ENCODE results near the gene PLXNA2. TPM values are rescaled to one million over a fixed set of nuclear protein-coding genes. Genes with fewer than 3 reads are reported as not detected.

PLXNA2 gene
- total and polyA plus RNA-seq, 9 donors: 17.8 to 43.3 (median 35.1) TPM

DNA sequence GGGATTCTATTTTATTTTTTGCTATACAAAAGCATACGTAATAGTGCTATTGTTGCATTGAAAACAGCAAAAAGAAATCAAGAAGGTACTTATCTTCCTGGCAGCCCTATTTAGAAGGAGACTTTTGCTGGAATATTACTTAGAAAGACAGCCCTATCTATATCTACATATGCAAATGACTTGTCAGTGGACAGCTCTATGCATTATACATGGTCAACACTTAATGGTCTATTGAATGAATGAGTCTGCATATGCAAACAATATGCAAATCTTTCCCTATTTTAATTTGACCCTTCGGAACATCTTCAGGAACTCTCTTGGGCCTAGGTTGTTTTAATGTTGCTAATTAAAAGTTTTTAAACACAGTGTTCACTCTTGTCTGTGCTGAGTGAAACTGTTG is 110.8 kb downstream of the PLXNA2 start:
- no peak overlapping the region for H3K27ac ChIP-seq (ENCODE audit: low read length)
- H3K27me3 ChIP-seq (ENCODE audit: control insufficient read depth, insufficient read depth, low read length): no peaks in the 10 kb centered on the region
- no peak for DNase-seq
- H3K4me1 ChIP-seq (ENCODE audit: control insufficient read depth, insufficient read depth, low read length): peaks cover 69% of the 10 kb centered on the region
- no peaks in the 10 kb centered on the region for H3K9me3 ChIP-seq (replicated peaks; ENCODE audit: control insufficient read depth, low read depth, low read length)
- H3K4me3 ChIP-seq (ENCODE audit: low read length): no peak overlapping the region
- H3K36me3 ChIP-seq (ENCODE audit: control insufficient read depth, insufficient read depth, low read length): peaks cover 6% of the 10 kb centered on the region
- WGBS (ENCODE audit: insufficient coverage): no CpG with 5 or more reads among the region's 2 CpGs

DNA sequence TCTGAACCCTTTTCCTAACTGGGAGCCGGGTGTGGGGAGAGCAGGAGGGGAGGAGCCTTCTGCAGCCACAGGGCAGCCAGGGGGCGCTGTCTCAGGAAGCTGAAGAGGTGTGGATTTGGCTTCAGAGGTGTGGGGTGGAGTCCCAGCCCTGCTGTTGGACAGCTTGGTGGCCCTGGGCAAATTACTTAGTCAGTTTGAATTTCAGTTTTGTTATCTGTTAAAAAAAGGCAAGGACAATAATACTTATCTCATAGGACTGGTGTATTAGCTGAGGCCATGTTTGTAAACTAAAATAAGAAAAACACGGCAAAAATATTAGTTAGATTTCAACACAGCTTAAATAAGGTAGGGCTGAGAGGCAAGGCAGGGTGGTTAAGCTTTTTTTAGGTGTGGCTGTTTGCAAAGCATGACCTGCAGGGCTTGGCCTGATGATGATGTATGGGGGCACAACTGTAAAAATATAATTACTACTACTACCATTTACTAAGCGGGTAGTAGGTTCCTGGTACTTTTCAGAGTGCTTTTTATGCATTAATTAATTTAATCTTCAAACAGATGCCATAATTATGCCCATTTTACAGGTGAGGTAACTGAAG is 111.8 kb downstream of the PLXNA2 start:
- Histone ChIP-seq H3K9me3 (replicated peaks; ENCODE audit: control insufficient read depth, low read depth, low read length) (no peaks in the 10 kb centered on the region), H3K4me1 (ENCODE audit: control insufficient read depth, insufficient read depth, low read length) (peaks cover 74% of the 10 kb centered on the region), H3K4me3 (ENCODE audit: low read length) (no peak overlapping the region), H3K27ac (ENCODE audit: low read length) (no peak overlapping the region), H3K27me3 (ENCODE audit: control insufficient read depth, insufficient read depth, low read length) (no peaks in the 10 kb centered on the region), H3K36me3 (ENCODE audit: control insufficient read depth, insufficient read depth, low read length) (peaks cover 6% of the 10 kb centered on the region)
- DNase-seq: peak; percentile 73
- 0% methylated on average over 1 of the region's 4 CpGs for WGBS (ENCODE audit: insufficient coverage)

DNA sequence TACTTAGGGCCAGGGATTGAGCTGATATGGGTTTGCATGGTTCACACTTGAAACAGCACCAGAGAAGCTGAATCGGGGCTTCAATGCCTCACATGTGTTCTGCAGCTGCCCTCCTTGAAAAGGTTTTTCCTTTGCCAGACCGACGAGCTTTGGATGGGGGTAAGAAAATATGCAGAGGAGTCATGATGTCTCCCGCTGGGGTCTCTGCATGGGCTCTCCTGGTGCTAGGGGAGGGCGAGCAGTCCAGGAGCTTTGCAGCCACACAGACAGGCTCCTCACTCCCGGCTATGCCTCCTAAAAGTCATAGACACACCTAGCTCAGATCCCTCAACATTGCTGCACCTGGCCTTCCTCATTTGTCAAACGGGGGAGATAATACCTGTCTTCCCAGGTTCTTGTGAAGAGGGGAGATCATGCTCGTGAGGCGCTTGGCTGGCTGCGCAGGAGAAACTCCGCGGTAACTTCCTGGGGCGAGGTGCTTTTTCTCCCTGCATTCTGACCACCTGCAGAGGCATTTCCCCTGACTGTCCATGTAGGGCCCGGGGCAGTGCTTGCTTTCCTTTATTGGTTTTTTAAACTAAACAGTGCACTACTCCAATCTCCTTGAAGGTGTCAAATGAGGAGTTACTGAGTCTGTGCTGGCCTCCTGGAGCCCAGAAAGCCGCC is 112.4 kb downstream of the PLXNA2 start:
- H3K36me3 ChIP-seq (ENCODE audit: control insufficient read depth, insufficient read depth, low read length): peaks cover 6% of the 10 kb centered on the region
- peak overlapping the region; percentile 7 for H3K27ac ChIP-seq (ENCODE audit: low read length)
- no peaks in the 10 kb centered on the region for H3K27me3 ChIP-seq (ENCODE audit: control insufficient read depth, insufficient read depth, low read length)
- peaks cover 70% of the 10 kb centered on the region for H3K4me1 ChIP-seq (ENCODE audit: control insufficient read depth, insufficient read depth, low read length)
- no peak overlapping the region for H3K4me3 ChIP-seq (ENCODE audit: low read length)
- no peak for DNase-seq
- WGBS (ENCODE audit: insufficient coverage): 12% methylated on average over 11 of the region's 15 CpGs
- H3K9me3 ChIP-seq (replicated peaks; ENCODE audit: control insufficient read depth, low read depth, low read length): no peaks in the 10 kb centered on the region

- Histone ChIP-seq H3K9me3 (replicated peaks; ENCODE audit: control insufficient read depth, low read depth, low read length) (no peaks in the 10 kb centered on the region), H3K36me3 (ENCODE audit: control insufficient read depth, insufficient read depth, low read length) (peaks cover 5% of the 10 kb centered on the region), H3K4me1 (ENCODE audit: control insufficient read depth, insufficient read depth, low read length) (peaks cover 49% of the 10 kb centered on the region), H3K27me3 (ENCODE audit: control insufficient read depth, insufficient read depth, low read length) (no peaks in the 10 kb centered on the region), H3K4me3 (ENCODE audit: low read length) (no peak overlapping the region), H3K27ac (ENCODE audit: low read length) (no peak overlapping the region)
- no peak for DNase-seq
- 85% methylated on average over 1 of the region's 1 CpG for WGBS (ENCODE audit: insufficient coverage)
These were observed 114.7 kb downstream of the PLXNA2 start for GRCh38 chr1:208129487-208129886.

DNA sequence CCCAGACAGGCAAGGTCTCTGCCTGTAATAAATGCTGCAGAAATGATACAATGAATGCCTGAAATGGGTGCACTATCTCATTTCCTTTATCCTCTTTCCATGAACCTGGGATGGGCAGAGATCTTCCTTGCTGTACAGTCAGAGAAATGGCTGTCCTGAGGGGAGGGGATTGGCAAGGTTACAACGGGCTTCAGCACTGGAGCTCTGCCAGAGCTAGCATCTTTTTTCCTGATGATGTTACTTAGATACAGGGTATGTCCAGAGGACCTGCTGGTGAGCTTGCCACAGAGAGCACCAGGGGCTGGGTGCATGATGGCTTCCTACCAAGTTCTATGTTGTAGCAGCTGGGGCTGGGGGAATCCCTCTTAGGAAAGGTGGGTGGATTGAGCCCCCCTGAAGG is 115.1 kb downstream of the PLXNA2 start:
- no peak overlapping the region for H3K4me3 ChIP-seq (ENCODE audit: low read length)
- H3K9me3 ChIP-seq (replicated peaks; ENCODE audit: control insufficient read depth, low read depth, low read length): no peaks in the 10 kb centered on the region
- H3K27ac ChIP-seq (ENCODE audit: low read length): no peak overlapping the region
- H3K36me3 ChIP-seq (ENCODE audit: control insufficient read depth, insufficient read depth, low read length): peaks cover 5% of the 10 kb centered on the region
- DNase-seq: no peak
- peaks cover 45% of the 10 kb centered on the region for H3K4me1 ChIP-seq (ENCODE audit: control insufficient read depth, insufficient read depth, low read length)
- WGBS (ENCODE audit: insufficient coverage): 0% methylated on average over 1 of the region's 1 CpG
- H3K27me3 ChIP-seq (ENCODE audit: control insufficient read depth, insufficient read depth, low read length): no peaks in the 10 kb centered on the region

DNA sequence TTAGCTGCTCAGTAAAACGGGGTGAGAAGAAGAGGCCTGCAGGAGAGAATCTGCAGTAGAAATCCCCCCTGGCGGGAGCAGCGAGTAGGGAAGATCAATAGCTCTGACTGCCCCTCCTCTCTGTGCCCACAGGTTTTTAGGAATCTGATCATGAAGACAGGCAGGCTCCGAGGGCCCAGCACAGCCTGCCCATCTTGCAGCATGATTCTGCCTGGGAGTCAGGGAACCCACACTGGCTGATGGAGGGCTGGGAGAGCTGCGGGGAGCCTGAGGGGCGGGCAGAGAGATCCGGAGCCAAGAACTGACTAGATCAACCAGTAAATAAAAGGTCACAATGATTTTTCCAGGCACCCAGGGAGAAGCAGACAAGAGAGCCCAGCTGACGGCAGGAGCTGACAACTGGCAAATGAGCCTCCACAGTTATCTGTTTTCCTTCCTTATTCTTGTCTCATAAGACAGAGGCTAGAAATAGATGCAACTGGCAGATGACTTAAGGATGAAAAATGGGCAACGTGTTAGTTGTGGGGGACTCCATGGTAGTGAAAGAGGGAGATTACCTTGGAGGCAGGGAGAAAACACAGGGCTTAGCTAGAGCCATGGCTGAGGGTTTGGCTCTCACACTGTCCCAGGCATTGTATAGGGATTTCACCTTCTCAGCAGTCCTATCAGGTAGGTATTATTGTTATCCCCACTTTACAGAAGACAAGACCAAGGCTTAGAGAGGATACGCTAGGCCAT is 116.2 kb downstream of the PLXNA2 start:
- no peak overlapping the region for H3K4me3 ChIP-seq (ENCODE audit: low read length)
- DNase-seq: peak; percentile 47
- WGBS (ENCODE audit: insufficient coverage): 31% methylated on average over 8 of the region's 10 CpGs
- H3K9me3 ChIP-seq (replicated peaks; ENCODE audit: control insufficient read depth, low read depth, low read length): no peaks in the 10 kb centered on the region
- H3K27ac ChIP-seq (ENCODE audit: low read length): peak overlapping the region; percentile 62
- H3K36me3 ChIP-seq (ENCODE audit: control insufficient read depth, insufficient read depth, low read length): peaks cover 5% of the 10 kb centered on the region
- no peaks in the 10 kb centered on the region for H3K27me3 ChIP-seq (ENCODE audit: control insufficient read depth, insufficient read depth, low read length)
- peaks cover 45% of the 10 kb centered on the region for H3K4me1 ChIP-seq (ENCODE audit: control insufficient read depth, insufficient read depth, low read length)

- peaks cover 8% of the 10 kb centered on the region for H3K36me3 ChIP-seq (ENCODE audit: control insufficient read depth, insufficient read depth, low read length)
- 75% methylated on average over 1 of the region's 2 CpGs for WGBS (ENCODE audit: insufficient coverage)
These were observed 116.9 kb downstream of the PLXNA2 start for GRCh38 chr1:208127284-208127683.

DNA sequence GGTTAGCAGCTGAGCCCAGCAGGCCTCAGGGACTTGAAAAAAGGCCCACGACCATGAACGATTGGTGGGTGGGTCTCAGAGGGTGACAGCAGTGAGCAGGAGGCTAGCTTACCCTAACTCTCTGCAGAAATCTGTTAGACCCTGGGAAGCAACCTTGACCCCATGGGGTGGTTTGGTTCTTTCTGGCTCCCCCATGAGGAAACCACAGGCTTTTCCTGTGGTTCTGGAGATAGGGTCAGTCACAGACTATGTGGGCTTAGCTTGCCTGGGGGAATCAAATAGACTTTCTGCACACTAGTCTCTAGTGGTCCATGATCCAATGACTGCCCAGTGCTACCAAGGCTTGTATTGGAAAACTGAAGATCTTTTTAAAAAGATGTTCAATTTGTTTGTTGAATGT is 118.1 kb downstream of the PLXNA2 start:
- no peaks in the 10 kb centered on the region for H3K9me3 ChIP-seq (replicated peaks; ENCODE audit: control insufficient read depth, low read depth, low read length)
- H3K4me1 ChIP-seq (ENCODE audit: control insufficient read depth, insufficient read depth, low read length): peaks cover 33% of the 10 kb centered on the region
- WGBS (ENCODE audit: insufficient coverage): 50% methylated on average over 1 of the region's 2 CpGs
- peaks cover 5% of the 10 kb centered on the region for H3K36me3 ChIP-seq (ENCODE audit: control insufficient read depth, insufficient read depth, low read length)
- no peak overlapping the region for H3K4me3 ChIP-seq (ENCODE audit: low read length)
- H3K27ac ChIP-seq (ENCODE audit: low read length): no peak overlapping the region
- DNase-seq: no peak
- no peaks in the 10 kb centered on the region for H3K27me3 ChIP-seq (ENCODE audit: control insufficient read depth, insufficient read depth, low read length)

More at GRCh38 chr1:208127284-208127683, 116.9 kb downstream of the PLXNA2 start:
- no peaks in the 10 kb centered on the region for H3K9me3 ChIP-seq (replicated peaks; ENCODE audit: control insufficient read depth, low read depth, low read length)
- no peak overlapping the region for H3K4me3 ChIP-seq (ENCODE audit: low read length)
- peaks cover 45% of the 10 kb centered on the region for H3K4me1 ChIP-seq (ENCODE audit: control insufficient read depth, insufficient read depth, low read length)
- DNase-seq: no peak
- peak overlapping the region; percentile 62 for H3K27ac ChIP-seq (ENCODE audit: low read length)
- no peaks in the 10 kb centered on the region for H3K27me3 ChIP-seq (ENCODE audit: control insufficient read depth, insufficient read depth, low read length)

- H3K4me1 ChIP-seq (ENCODE audit: control insufficient read depth, insufficient read depth, low read length): peaks cover 13% of the 10 kb centered on the region
- H3K4me3 ChIP-seq (ENCODE audit: low read length): no peak overlapping the region
- H3K9me3 ChIP-seq (replicated peaks; ENCODE audit: control insufficient read depth, low read depth, low read length): no peaks in the 10 kb centered on the region
- H3K27me3 ChIP-seq (ENCODE audit: control insufficient read depth, insufficient read depth, low read length): no peaks in the 10 kb centered on the region
- peaks cover 23% of the 10 kb centered on the region for H3K36me3 ChIP-seq (ENCODE audit: control insufficient read depth, insufficient read depth, low read length)
- no peak overlapping the region for H3K27ac ChIP-seq (ENCODE audit: low read length)
- WGBS (ENCODE audit: insufficient coverage): no CpG with 5 or more reads among the region's 4 CpGs
- no peak for DNase-seq
These were observed 121.4 kb downstream of the PLXNA2 start for GRCh38 chr1:208122612-208123358.

Data from muscle of leg (tissue), 11 donors.